Right atrium auricular region (tissue), 2 donors: ENCODE data around the gene HS6ST3. TPM values are rescaled to one million over a fixed set of nuclear protein-coding genes. Genes with fewer than 3 reads are reported as not detected.

Source experiments
- DNase-seq: peaks from one replicate; pipeline ENCODE4 v3.0.0-alpha.2; 2019; ENCODE audit warnings: low spot score
- H3K27ac ChIP-seq, 2 donors: fragments of 200-600 bp; sonication (generic); 1 replicate in 1 of 2; 2 replicates in 1 of 2; pipeline ENCODE4 v1.5.1; 2016 to 2019
- H3K27me3 ChIP-seq, 2 donors: fragments of 200-600 bp; sonication (generic); one replicate each; pipeline versions ENCODE4 v1.5.1 to v1.6.0; 2017 to 2019
- H3K36me3 ChIP-seq: fragments of 200-600 bp; sonication (generic); one replicate; pipeline ENCODE4 v1.5.1; 2016
- H3K4me1 ChIP-seq, 2 donors: fragments of 200-600 bp; sonication (generic); one replicate each; pipeline versions ENCODE4 v1.5.1 to v1.6.0; 2017 to 2019
- H3K4me3 ChIP-seq, 2 donors: fragments of 200-600 bp; sonication (generic); 1 replicate in 1 of 2; 2 replicates in 1 of 2; pipeline ENCODE4 v1.5.1; 2017 to 2019; ENCODE audit warnings: mild to moderate bottlenecking in 1 of 2, moderate library complexity in 1 of 2
- H3K9me3 ChIP-seq, 2 donors: fragments of 200-600 bp; sonication (generic); one replicate each; pipeline ENCODE4 v1.5.1; 2019
- CTCF ChIP-seq, 2 donors: fragments of 200-600 bp; sonication (generic); IDR thresholded peaks; one replicate each; pipeline ENCODE4 v1.5.1; 2019; ENCODE audit warnings: antibody characterized with exemption in 2 of 2
- total RNA-seq, 2 donors: library from RNA; depleted of rRNA; stranded (reverse); fragments of >200 nt; gene quantifications; one replicate each; pipeline ENCODE4 v1.1.0, GENCODE V29; 2016

The HS6ST3 gene
- total RNA-seq, 2 donors from 2014 or later: 0.59 to 3.1 TPM

GRCh38 chr13:96431044-96431581 is 341.2 kb downstream of the HS6ST3 start:
- Histone ChIP-seq H3K36me3 (no peaks in the 10 kb centered on the region), H3K27ac (no peak overlapping the region), H3K27me3 (no peaks in the 10 kb centered on the region), H3K9me3 (no peaks in the 10 kb centered on the region), H3K4me3 (no peak overlapping the region), H3K4me1 (no peaks in the 10 kb centered on the region)
- DNase-seq: no peak
- TF ChIP-seq CTCF (IDR thresholded peaks at IDR 0.05): no peak

- DNase-seq: no peak
- Histone ChIP-seq H3K36me3 (no peaks in the 10 kb centered on the region), H3K27ac (no peak overlapping the region), H3K9me3 (no peaks in the 10 kb centered on the region), H3K4me1 (no peaks in the 10 kb centered on the region), H3K27me3 (no peaks in the 10 kb centered on the region), H3K4me3 (no peak overlapping the region)
- no peak for TF ChIP-seq CTCF (IDR thresholded peaks at IDR 0.05)
Measured at GRCh38 chr13:96444676-96445075, 354.8 kb downstream of the HS6ST3 start.

- no peak for TF ChIP-seq CTCF (IDR thresholded peaks at IDR 0.05)
- no peak for DNase-seq
- Histone ChIP-seq H3K27ac (no peak overlapping the region), H3K27me3 (no peaks in the 10 kb centered on the region), H3K4me3 (no peak overlapping the region), H3K4me1 (no peaks in the 10 kb centered on the region), H3K36me3 (no peaks in the 10 kb centered on the region), H3K9me3 (no peaks in the 10 kb centered on the region)
Measured at GRCh38 chr13:96449920-96450319, 360.0 kb downstream of the HS6ST3 start.

GRCh38 chr13:96450326-96451020 is 360.6 kb downstream of the HS6ST3 start:
- no peak for TF ChIP-seq CTCF (IDR thresholded peaks at IDR 0.05)
- Histone ChIP-seq H3K4me1 (no peaks in the 10 kb centered on the region), H3K27ac (no peak overlapping the region), H3K27me3 (no peaks in the 10 kb centered on the region), H3K36me3 (no peaks in the 10 kb centered on the region), H3K4me3 (no peak overlapping the region), H3K9me3 (no peaks in the 10 kb centered on the region)
- no peak for DNase-seq

- Histone ChIP-seq H3K4me1 (no peaks in the 10 kb centered on the region), H3K4me3 (no peak overlapping the region), H3K36me3 (no peaks in the 10 kb centered on the region), H3K27me3 (no peaks in the 10 kb centered on the region), H3K9me3 (no peaks in the 10 kb centered on the region), H3K27ac (no peak overlapping the region)
- DNase-seq: no peak
- no peak for TF ChIP-seq CTCF (IDR thresholded peaks at IDR 0.05)
Measured at GRCh38 chr13:96454466-96454865, 364.6 kb downstream of the HS6ST3 start.

GRCh38 chr13:96460609-96461008 is 370.7 kb downstream of the HS6ST3 start:
- no peak for TF ChIP-seq CTCF (IDR thresholded peaks at IDR 0.05)
- H3K4me3 ChIP-seq: no peak overlapping the region
- H3K9me3 ChIP-seq: no peaks in the 10 kb centered on the region
- no peak overlapping the region for H3K27ac ChIP-seq
- no peaks in the 10 kb centered on the region for H3K4me1 ChIP-seq
- no peaks in the 10 kb centered on the region for H3K27me3 ChIP-seq
- DNase-seq: no peak
- no peaks in the 10 kb centered on the region for H3K36me3 ChIP-seq
